Measurements from ENCODE around the gene SLIT3.

- TF ChIP-seq ZNF133 (CRISPR knock-in tag; IDR thresholded peaks at IDR 0.05), result no peak
- no peak for TF ChIP-seq BRCA1 (IDR thresholded peaks at IDR 0.05)
- no peak for TF ChIP-seq BRCA1 (CRISPR knock-in tag; IDR thresholded peaks at IDR 0.05)
- TF ChIP-seq E2F6 (IDR thresholded peaks at IDR 0.05; ENCODE audit: borderline replicate concordance in 1 of 2, extremely low read depth in 1 of 2, insufficient read depth in 1 of 2, insufficient read length in 1 of 2, low read depth in 1 of 2, low read length in 1 of 2, poor library complexity in 1 of 2, severe bottlenecking in 1 of 2), result no peak
- TF ChIP-seq KLF10 (CRISPR knock-in tag; IDR thresholded peaks at IDR 0.05), result no peak
- TF ChIP-seq, protein P1, sequence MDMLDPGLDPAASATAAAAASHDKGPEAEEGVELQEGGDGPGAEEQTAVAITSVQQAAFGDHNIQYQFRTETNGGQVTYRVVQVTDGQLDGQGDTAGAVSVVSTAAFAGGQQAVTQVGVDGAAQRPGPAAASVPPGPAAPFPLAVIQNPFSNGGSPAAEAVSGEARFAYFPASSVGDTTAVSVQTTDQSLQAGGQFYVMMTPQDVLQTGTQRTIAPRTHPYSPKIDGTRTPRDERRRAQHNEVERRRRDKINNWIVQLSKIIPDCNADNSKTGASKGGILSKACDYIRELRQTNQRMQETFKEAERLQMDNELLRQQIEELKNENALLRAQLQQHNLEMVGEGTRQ (CRISPR knock-in tag; IDR thresholded peaks at IDR 0.05), result no peak
- no peak for TF ChIP-seq CTCF (IDR thresholded peaks at IDR 0.05 in 2 of 3, conservative IDR thresholded peaks at IDR 0.05 in 1 of 3; ENCODE audit: insufficient read depth in 2 of 3, low read depth in 1 of 3, low read length in 3 of 3)
- no peak for TF ChIP-seq EZH2 (IDR thresholded peaks at IDR 0.05; ENCODE audit: borderline replicate concordance, low read depth, low read length)
- TF ChIP-seq TAF9B (IDR thresholded peaks at IDR 0.05; ENCODE audit: partially characterized antibody), result no peak
- no peak for TF ChIP-seq POLR2AphosphoS5 (IDR thresholded peaks at IDR 0.05; ENCODE audit: control insufficient read depth, insufficient read depth, low read depth, low read length)
- TF ChIP-seq EP300 (IDR thresholded peaks at IDR 0.05; ENCODE audit: low read length), result no peak
- no peak for TF ChIP-seq SUPT5H (IDR thresholded peaks at IDR 0.05)
These were observed 200.2 kb downstream of the SLIT3 start for GRCh38 chr5:169100735-169101075.
